Measurements from ENCODE around the gene NT5DC3. TPM values are rescaled to one million over a fixed set of nuclear protein-coding genes. Genes with fewer than 3 reads are reported as not detected.

The NT5DC3 gene
- total and polyA plus RNA-seq, 2 of the 13 experiments (the other 11 are each of a cell fraction or from before 2014, with no cell fraction given) = 3.2 to 6.6 TPM

GRCh38 chr12:103778781-103779180, 62.3 kb downstream of the NT5DC3 start:
- ChIA-PET CTCF (ENCODE audit: low intra/inter-chr PET ratio, low total read pairs) (no interaction called here), POLR2A (no interaction called here)
- DNase-seq (ENCODE audit: low spot score) (no peak), ATAC-seq (no peak), FAIRE-seq (no peak)
- H3K79me2 ChIP-seq (ENCODE audit: insufficient read depth, low read length) = no peaks in the 10 kb centered on the region
- 91% methylated on average over 6 of the region's 6 CpGs for WGBS (ENCODE audit: low lambda C conversion rate)
- H3K36me3 ChIP-seq (replicated peaks in 1 of 2; ENCODE audit: control insufficient read depth in 1 of 2, insufficient read depth in 2 of 2, low read length in 2 of 2) = peaks cover 17 to 48% of the 10 kb centered on the region in 2 experiments
- H3K9ac ChIP-seq (ENCODE audit: insufficient read depth, low read depth, low read length) = no peak overlapping the region
- no peak overlapping the region for H3K4me2 ChIP-seq (ENCODE audit: low read depth, low read length)
- intact Hi-C loops (cut with micrococcal nuclease; ENCODE audit: unreplicated experiment) (loop anchor here (10.0 kb wide), 1 partner anchor 156 kb away; the partner anchor contains the start of gene HSP90B1), in situ Hi-C loops (cut with HindIII; ENCODE audit: extremely low pct_ligation_motif_present, low pct_unique_long_range_greater_than_20kb) (loop anchor here (10.0 kb wide), 1 partner anchor 86 kb away; no protein-coding TSS in a partner anchor)
- no peaks in the 10 kb centered on the region for H3K9me3 ChIP-seq (ENCODE audit: low read length)
- H4K20me1 ChIP-seq (ENCODE audit: insufficient read depth, low read length) = no peaks in the 10 kb centered on the region
- no peak overlapping the region for H3K27ac ChIP-seq (ENCODE audit: extremely low read length, insufficient read depth, low read length)
- no peaks in the 10 kb centered on the region for H3K27me3 ChIP-seq (ENCODE audit: control insufficient read depth in 1 of 2, insufficient read depth in 2 of 2, low read length in 2 of 2)
- TF ChIP-seq SAP130 (CRISPR knock-in tag; IDR thresholded peaks at IDR 0.05; ENCODE audit: low read depth) = no peak
- no peak for TF ChIP-seq HIVEP1 (CRISPR knock-in tag; IDR thresholded peaks at IDR 0.05)
- no peak for TF ChIP-seq ZNF431 (CRISPR knock-in tag; IDR thresholded peaks at IDR 0.05; ENCODE audit: borderline replicate concordance, low read depth)
- no peak for TF ChIP-seq PAF1 (CRISPR knock-in tag; IDR thresholded peaks at IDR 0.05)
- TF ChIP-seq PTBP1 (IDR thresholded peaks at IDR 0.05; ENCODE audit: low read depth, low read length, poor library complexity, severe bottlenecking) = no peak
- TF ChIP-seq HNRNPLL (IDR thresholded peaks at IDR 0.05; ENCODE audit: low read depth, low read length, poor library complexity, severe bottlenecking) = no peak
- no peak for TF ChIP-seq YY1 (IDR thresholded peaks at IDR 0.05; ENCODE audit: insufficient read depth, insufficient replicate concordance, low read depth, low read length)
- no peak for TF ChIP-seq ZNF607 (CRISPR knock-in tag; IDR thresholded peaks at IDR 0.05; ENCODE audit: borderline replicate concordance)
- TF ChIP-seq ZSCAN12 (CRISPR knock-in tag; IDR thresholded peaks at IDR 0.05) = no peak
- no peak for TF ChIP-seq PRPF4 (IDR thresholded peaks at IDR 0.05; ENCODE audit: low read depth, low read length, poor library complexity, severe bottlenecking)
- no peak for TF ChIP-seq CENPX (CRISPR knock-in tag; IDR thresholded peaks at IDR 0.05)
- no peak overlapping the region for H2AFZ ChIP-seq (ENCODE audit: low read length)
- no peak overlapping the region for H3K4me3 ChIP-seq (replicated peaks in 1 of 3; ENCODE audit: insufficient read depth in 1 of 3, low read depth in 2 of 3, low read length in 3 of 3)
- H3K4me1 ChIP-seq (ENCODE audit: insufficient read depth, low read length) = peaks cover 1% of the 10 kb centered on the region; the same call in 1 of the 2 replicates
- BruUV-seq (replicated peaks) = no TSS peak

Measured in HepG2 (cell line).